GM19328 (cell line): ENCODE measurements around the gene GCHFR.

Source experiments
- ATAC-seq: cut with Tn5 transposase; IDR thresholded peaks from one replicate; pipeline ENCODE4 v1.9.1; 2021; ENCODE audit warnings: mild to moderate bottlenecking, moderate library complexity; ENCODE audit not compliant: unreplicated experiment

Gene GCHFR

GRCh38 chr15:40775740-40776536 lies 12.1 kb downstream of the GCHFR start:
- ATAC-seq, result no peak

DNA sequence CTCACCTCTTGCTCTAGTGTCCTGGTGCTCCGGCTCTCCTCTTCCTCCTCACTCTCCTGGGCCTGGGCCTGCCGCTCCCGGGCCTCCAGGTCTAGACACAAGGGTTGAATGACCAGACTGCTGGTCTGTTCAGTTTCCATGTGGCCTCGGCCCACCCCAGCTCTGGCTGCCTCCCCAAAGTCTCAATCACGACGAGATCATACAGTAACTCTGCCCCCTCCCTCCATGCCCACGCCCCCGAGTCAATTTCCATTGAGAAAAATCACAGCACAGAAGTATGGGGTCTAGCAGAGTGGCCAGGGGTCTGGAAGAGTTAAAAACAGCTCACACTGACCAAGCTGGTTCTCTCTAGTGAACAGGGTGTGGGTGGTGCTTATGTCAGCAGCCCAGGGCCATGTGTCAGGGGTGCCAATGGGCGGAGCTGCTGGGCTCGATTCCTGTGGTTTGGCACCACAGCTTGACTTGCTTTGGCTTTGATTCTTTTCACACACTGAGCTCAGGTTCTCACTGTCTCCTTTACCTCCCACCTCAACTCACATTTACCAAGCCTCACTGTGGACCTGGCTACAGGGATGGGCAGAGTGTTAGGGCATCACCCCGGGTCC lies 12.8 kb downstream of the GCHFR start:
- no peak for ATAC-seq

DNA sequence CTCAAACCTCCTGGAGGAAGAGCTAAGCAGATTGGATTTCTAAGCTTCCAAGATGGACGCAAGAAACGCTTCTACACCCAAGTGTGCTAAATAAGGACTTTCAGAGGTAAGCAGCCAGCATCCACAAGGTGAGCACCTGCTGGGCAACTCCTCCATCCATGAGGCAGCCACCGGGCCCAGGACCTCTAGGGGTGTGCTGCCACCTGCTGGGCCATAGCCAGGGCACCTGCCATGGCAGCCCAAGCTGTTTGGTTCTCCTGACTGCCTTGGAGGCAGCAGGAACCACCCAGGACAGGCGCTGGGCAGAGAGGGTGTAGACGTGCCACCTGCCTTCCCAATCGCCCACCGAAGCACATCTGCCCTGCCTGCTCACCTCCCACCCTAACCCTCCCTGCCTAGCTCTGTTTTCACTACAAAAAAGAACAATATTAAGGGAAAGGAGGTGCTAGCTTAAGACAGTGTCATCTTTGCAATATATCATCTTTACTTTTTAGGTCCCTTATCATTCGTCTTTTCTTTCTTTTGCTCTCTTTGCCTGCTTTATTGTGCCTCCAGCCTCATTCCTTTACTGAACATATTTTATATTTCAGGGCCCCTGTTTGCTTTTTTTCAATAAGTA lies 18.9 kb downstream of the GCHFR start:
- ATAC-seq, result no peak

- no peak for ATAC-seq
Measured at GRCh38 chr15:40785164-40785563, 21.3 kb downstream of the GCHFR start.

DNA sequence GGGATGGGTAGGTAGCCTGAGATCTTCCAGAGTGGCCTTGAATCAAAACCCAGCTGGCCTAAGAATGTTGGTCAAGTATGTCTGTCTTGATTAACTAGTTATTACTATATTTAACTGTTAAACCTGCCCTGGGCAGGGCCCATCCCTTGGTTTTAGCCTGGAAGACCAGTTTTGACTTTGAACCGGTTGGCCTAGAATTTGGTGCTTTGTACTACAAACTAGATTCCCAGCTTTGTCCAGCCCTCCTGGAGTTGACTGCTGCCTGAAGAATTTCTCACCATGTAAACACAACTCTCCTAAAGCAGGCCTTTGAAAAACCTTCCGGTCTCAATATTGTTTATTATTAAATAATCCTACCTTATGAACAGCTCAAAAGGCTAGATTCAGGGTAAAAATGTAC lies 21.9 kb downstream of the GCHFR start:
- ATAC-seq, result no peak

GRCh38 chr15:40787344-40787841 lies 23.5 kb downstream of the GCHFR start:
- no peak for ATAC-seq

DNA sequence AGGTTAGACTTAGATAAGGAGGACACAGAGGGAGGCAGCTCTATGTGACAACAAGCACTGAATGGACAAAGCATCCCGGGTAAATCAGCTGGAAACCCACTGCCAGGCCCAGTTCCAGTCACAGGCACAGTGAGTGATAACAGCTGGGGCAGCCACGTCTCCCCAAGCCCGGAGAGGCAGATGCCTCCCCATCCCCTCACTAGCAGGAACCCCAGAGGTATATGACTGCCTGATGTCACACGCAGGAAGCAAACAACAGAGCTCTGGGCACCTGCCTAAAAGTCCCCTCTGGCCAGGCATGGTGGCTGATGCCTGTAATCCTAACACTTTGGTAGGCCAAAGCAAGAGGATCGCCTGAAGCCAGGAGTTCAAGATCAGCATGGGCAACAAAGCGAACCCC lies 24.1 kb downstream of the GCHFR start:
- ATAC-seq, result no peak

DNA sequence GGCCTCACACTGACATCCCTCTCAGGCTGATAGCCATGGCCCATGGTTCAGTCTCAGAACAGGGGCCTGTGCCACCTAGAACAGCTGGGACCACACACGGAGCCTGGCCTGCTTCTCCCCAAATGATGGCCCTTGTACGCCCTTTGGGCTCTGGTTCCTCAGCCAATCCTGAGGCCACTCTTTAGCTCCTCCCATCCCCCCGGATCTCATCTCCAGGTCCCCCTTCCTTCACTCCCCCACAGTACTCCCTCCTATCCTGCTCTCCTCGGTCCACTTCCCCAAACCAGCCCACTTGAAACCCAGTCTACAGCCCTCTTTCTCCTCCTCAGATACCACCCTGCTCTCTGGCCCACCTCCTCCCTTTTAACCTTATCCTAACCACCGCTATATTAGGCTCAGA lies 25.3 kb downstream of the GCHFR start:
- no peak for ATAC-seq

DNA sequence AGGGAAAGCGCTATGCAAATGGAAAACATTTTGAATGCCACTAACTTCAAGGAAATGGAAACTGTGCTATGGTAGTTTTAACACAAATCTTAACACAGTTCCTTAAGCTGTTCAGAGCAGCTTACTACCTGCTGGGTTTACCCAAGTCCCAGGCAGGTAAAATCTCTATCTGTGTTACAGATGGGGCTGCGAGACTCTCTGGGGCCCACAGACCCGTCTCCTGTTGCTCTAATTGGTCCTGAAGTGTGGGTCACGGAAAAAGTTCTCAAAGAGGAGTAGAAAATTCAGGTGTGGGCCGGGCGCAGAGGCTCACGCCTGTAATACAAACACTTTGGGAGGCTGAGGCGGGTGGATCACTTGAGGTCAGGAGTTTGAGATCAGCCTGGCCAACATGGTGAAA lies 26.1 kb downstream of the GCHFR start:
- no peak for ATAC-seq

GRCh38 chr15:40790718-40791117 lies 26.9 kb downstream of the GCHFR start:
- ATAC-seq, result no peak

DNA sequence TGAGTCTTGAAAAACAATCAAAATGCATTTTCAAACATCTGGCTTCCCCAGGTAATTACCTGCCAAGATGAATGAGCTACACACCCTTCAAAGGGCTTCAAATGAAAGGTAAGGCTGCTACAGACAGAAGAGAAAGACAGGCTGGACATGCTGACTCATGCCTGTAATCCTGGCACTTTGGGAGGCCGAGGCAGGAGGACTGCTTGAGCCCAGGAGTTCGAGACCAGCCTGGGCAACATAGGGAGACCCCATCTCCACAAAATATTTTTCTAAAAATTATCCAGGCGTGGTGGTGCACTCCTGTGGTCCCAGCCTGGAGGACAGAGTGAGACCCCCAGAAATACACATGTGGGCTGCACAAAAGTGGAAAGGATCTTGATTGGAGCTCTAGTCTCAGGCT lies 28.5 kb downstream of the GCHFR start:
- no peak for ATAC-seq

DNA sequence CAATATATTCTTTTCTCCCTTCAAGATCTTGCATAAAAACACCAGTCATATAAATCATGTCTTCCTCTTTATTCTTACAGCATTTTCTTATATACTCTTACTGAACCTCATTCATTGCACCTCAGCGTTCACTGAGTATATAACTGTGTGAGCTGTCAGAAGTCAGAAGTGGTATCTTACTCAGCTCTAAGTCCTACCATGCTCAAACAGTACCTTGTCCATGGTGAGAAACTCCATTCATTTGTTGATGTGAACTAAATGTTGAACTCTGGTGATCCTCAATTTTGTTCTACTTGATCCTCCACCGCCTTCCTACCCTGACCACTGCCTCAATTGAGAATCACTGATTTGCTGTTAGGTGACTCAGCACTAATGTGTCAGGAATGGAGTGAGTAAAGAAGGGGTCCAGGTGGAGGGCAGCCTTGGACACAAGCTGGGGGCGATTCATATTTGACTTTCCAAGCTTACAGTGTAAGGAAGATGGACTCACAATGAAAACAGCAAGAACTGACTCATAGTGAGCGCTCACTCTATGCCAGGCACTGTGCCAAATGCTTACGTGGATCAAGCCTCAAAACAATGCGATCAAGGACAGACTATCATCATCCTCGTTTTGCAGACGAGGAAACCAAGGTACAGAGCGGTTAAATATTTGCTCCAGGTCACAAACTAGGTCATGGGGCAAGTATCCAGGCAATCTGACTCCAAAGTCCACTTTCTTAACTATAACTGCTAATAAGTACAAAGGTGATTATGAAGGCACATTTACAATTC lies 29.5 kb downstream of the GCHFR start:
- no peak for ATAC-seq

- ATAC-seq, result no peak
Measured at GRCh38 chr15:40796041-40796440, 32.2 kb downstream of the GCHFR start.

DNA sequence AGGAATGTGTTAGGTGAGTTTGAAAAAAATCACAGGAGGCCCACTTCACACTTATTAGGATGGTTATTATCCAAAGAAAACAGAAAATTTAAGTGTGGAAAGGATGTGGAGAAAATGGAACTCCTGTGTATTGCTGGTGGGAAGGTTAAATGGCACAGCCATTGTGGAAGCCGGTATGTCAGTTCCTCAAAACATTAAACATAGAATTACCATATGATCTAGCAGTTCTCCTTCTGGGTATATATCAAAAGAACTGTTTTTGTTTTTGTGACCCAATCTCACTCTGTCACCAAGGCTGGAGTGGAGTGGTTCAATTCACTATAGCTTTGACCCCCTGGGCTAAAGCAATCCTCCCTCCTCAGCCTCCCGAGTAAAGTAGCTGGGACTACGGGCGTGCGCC lies 32.6 kb downstream of the GCHFR start:
- ATAC-seq, result no peak

DNA sequence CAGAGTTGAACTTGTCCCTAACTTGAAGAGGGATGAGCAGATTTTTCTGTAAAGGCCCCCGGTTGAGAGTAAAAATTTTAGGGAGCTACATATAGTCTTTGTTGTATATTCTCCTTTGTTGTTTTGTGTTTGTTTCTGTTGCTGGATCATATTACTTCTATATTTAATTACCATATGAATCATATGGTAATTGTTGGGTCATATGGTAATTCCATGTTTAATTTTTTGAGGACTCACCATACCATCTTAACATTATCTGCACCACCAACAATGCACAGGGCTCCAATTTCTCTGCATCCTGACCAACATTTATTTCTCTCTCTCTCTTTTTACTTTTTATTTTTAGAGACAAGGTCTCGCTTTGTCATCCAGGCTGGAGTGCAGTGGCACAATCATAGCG lies 35.7 kb downstream of the GCHFR start:
- no peak for ATAC-seq

- ATAC-seq, result no peak
Measured at GRCh38 chr15:40803076-40803475, 39.2 kb downstream of the GCHFR start.

DNA sequence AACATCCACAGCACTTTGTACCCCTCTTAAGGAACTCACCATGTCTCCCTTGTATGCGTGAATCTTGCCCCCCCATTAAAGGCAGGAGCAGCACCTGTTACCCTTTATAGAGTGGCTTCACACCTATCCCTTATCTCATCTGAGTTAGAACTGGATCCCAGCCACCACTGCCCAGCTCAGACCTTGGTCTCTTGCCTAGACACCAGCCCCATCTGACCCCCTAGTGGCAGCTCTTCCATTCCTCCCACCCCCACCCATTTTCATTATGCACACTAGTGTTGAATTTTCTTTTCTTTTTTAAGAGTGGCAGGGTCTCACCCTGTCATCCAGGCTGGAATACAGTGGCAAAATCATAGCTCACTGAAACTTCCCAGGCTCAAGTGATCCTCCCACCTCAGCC lies 39.8 kb downstream of the GCHFR start:
- ATAC-seq, result no peak

- no peak for ATAC-seq
Measured at GRCh38 chr15:40806672-40807027, 42.8 kb downstream of the GCHFR start.

- peak; percentile 90 for ATAC-seq
Measured at GRCh38 chr15:40807028-40807887, 43.4 kb downstream of the GCHFR start, which contains the start of the genes DNAJC17 and ZFYVE19. Gene DNAJC17, minus strand, starts transcription at chr15:40807473. Its CDS starts 27 bp downstream, at chr15:40807446. Gene ZFYVE19, plus strand, starts transcription at chr15:40807089. Its CDS starts 501 bp downstream, at chr15:40807590.

DNA sequence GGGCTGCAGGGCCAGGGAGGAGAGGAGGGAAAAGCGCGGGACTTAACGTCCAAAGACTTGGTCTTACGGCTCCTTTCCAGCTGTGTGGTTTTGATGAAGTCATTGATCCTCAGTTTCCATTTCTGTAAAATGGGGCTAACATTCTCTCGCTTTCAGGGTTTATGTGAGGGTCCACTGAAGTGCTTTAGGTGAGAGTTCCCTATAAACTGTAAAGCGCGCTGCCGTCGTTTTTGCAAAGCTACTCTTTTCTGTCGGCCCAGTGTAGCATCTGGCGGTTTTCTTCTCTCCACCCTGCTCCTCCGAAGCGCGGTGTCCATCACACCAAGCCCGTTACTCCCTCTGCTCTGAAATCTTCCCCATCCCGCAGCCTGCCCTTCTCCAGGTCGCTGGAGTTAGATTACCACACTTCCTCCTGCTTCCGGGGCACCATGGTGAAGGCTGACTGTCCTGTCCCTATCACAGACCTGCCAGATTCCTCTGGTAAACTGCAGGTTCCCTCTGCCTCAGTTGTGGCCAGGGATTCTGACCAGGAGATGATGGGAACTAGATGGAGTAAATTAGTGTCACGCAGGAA lies 44.1 kb downstream of the GCHFR start:
- ATAC-seq, result no peak
